ENCODE results near the gene TTLL5. TPM values are rescaled to one million over a fixed set of nuclear protein-coding genes. Genes with fewer than 3 reads are reported as not detected.

The TTLL5 gene
- total and polyA plus RNA-seq, 2 donors, result 16.1 to 46.4 TPM

GRCh38 chr14:75939200-75939599 is 278.2 kb downstream of the TTLL5 start:
- Histone ChIP-seq H3K36me3 (ENCODE audit: insufficient read depth) (no peaks in the 10 kb centered on the region), H3K4me3 (ENCODE audit: low read depth, low read length) (no peak overlapping the region), H3K4me1 (ENCODE audit: insufficient read depth) (no peaks in the 10 kb centered on the region), H3K27ac (ENCODE audit: low read depth) (no peak overlapping the region)
- DNase-seq (ENCODE audit: extremely low spot score), result no peak
- WGBS, result 69% methylated on average over 1 of the region's 1 CpG

- Histone ChIP-seq H3K36me3 (ENCODE audit: insufficient read depth) (no peaks in the 10 kb centered on the region), H3K27ac (ENCODE audit: low read depth) (no peak overlapping the region), H3K4me1 (ENCODE audit: insufficient read depth) (no peaks in the 10 kb centered on the region), H3K4me3 (ENCODE audit: low read depth, low read length) (no peak overlapping the region)
- no peak for DNase-seq (ENCODE audit: extremely low spot score)
- 81% methylated on average over 4 of the region's 4 CpGs for WGBS
These were observed 280.0 kb downstream of the TTLL5 start for GRCh38 chr14:75941030-75941429.

- no peak for DNase-seq (ENCODE audit: extremely low spot score)
- 92% methylated on average over 4 of the region's 4 CpGs for WGBS
- Histone ChIP-seq H3K4me3 (ENCODE audit: low read depth, low read length) (no peak overlapping the region), H3K4me1 (ENCODE audit: insufficient read depth) (no peaks in the 10 kb centered on the region), H3K27ac (ENCODE audit: low read depth) (no peak overlapping the region), H3K36me3 (ENCODE audit: insufficient read depth) (no peaks in the 10 kb centered on the region)
These were observed 283.7 kb downstream of the TTLL5 start for GRCh38 chr14:75944607-75945241.

- no peak for DNase-seq (ENCODE audit: extremely low spot score)
- 95% methylated on average over 5 of the region's 5 CpGs for WGBS
- H3K36me3 ChIP-seq (ENCODE audit: insufficient read depth), result no peaks in the 10 kb centered on the region
- H3K4me3 ChIP-seq (ENCODE audit: low read depth, low read length), result no peak overlapping the region
- H3K27ac ChIP-seq (ENCODE audit: low read depth), result no peak overlapping the region
- H3K4me1 ChIP-seq (ENCODE audit: insufficient read depth), result no peaks in the 10 kb centered on the region
These were observed 285.7 kb downstream of the TTLL5 start for GRCh38 chr14:75946785-75947184.

GRCh38 chr14:75952489-75952888 is 291.4 kb downstream of the TTLL5 start:
- H3K27ac ChIP-seq (ENCODE audit: low read depth), result no peak overlapping the region
- H3K36me3 ChIP-seq (ENCODE audit: insufficient read depth), result no peaks in the 10 kb centered on the region
- DNase-seq (ENCODE audit: extremely low spot score), result no peak
- H3K4me1 ChIP-seq (ENCODE audit: insufficient read depth), result no peaks in the 10 kb centered on the region
- no peak overlapping the region for H3K4me3 ChIP-seq (ENCODE audit: low read depth, low read length)
- 89% methylated on average over 3 of the region's 3 CpGs for WGBS

- H3K36me3 ChIP-seq (ENCODE audit: insufficient read depth), result peaks cover 2% of the 10 kb centered on the region
- WGBS, result 92% methylated on average over 9 of the region's 9 CpGs
These were observed 298.0 kb downstream of the TTLL5 start for GRCh38 chr14:75959031-75959430.

GRCh38 chr14:75960231-75960630 is 299.2 kb downstream of the TTLL5 start:
- Histone ChIP-seq H3K27ac (ENCODE audit: low read depth) (no peak overlapping the region), H3K36me3 (ENCODE audit: insufficient read depth) (peaks cover 2% of the 10 kb centered on the region), H3K4me1 (ENCODE audit: insufficient read depth) (no peaks in the 10 kb centered on the region), H3K4me3 (ENCODE audit: low read depth, low read length) (no peak overlapping the region)
- 79% methylated on average over 6 of the region's 6 CpGs for WGBS
- DNase-seq (ENCODE audit: extremely low spot score), result no peak

More at GRCh38 chr14:75959031-75959430, 298.0 kb downstream of the TTLL5 start:
- no peak for DNase-seq (ENCODE audit: extremely low spot score)
- Histone ChIP-seq H3K4me1 (ENCODE audit: insufficient read depth) (no peaks in the 10 kb centered on the region), H3K4me3 (ENCODE audit: low read depth, low read length) (no peak overlapping the region), H3K27ac (ENCODE audit: low read depth) (no peak overlapping the region)

- Histone ChIP-seq H3K4me3 (ENCODE audit: low read depth, low read length) (no peak overlapping the region), H3K36me3 (ENCODE audit: insufficient read depth) (peaks cover 2% of the 10 kb centered on the region), H3K4me1 (ENCODE audit: insufficient read depth) (no peaks in the 10 kb centered on the region), H3K27ac (ENCODE audit: low read depth) (no peak overlapping the region)
- 75% methylated on average over 3 of the region's 3 CpGs for WGBS
- no peak for DNase-seq (ENCODE audit: extremely low spot score)
These were observed 300.6 kb downstream of the TTLL5 start for GRCh38 chr14:75961662-75962061.

GRCh38 chr14:75967866-75968265 is 306.8 kb downstream of the TTLL5 start:
- Histone ChIP-seq H3K27ac (ENCODE audit: low read depth) (no peak overlapping the region), H3K4me1 (ENCODE audit: insufficient read depth) (no peaks in the 10 kb centered on the region), H3K4me3 (ENCODE audit: low read depth, low read length) (no peak overlapping the region), H3K36me3 (ENCODE audit: insufficient read depth) (peaks cover under 1% of the 10 kb centered on the region)
- DNase-seq (ENCODE audit: extremely low spot score), result no peak
- 97% methylated on average over 3 of the region's 3 CpGs for WGBS

GRCh38 chr14:75968456-75968855 is 307.4 kb downstream of the TTLL5 start:
- H3K4me1 ChIP-seq (ENCODE audit: insufficient read depth), result no peaks in the 10 kb centered on the region
- DNase-seq (ENCODE audit: extremely low spot score), result no peak
- WGBS, result 38% methylated on average over 4 of the region's 4 CpGs
- H3K36me3 ChIP-seq (ENCODE audit: insufficient read depth), result no peaks in the 10 kb centered on the region
- H3K27ac ChIP-seq (ENCODE audit: low read depth), result no peak overlapping the region
- no peak overlapping the region for H3K4me3 ChIP-seq (ENCODE audit: low read depth, low read length)

- no peak for DNase-seq (ENCODE audit: extremely low spot score)
- H3K36me3 ChIP-seq (ENCODE audit: insufficient read depth), result no peaks in the 10 kb centered on the region
- no peaks in the 10 kb centered on the region for H3K4me1 ChIP-seq (ENCODE audit: insufficient read depth)
- no peak overlapping the region for H3K4me3 ChIP-seq (ENCODE audit: low read depth, low read length)
- WGBS, result 68% methylated on average over 4 of the region's 4 CpGs
- no peak overlapping the region for H3K27ac ChIP-seq (ENCODE audit: low read depth)
These were observed 308.1 kb downstream of the TTLL5 start for GRCh38 chr14:75969126-75969525.

GRCh38 chr14:75969891-75970290 is 308.8 kb downstream of the TTLL5 start:
- no peak overlapping the region for H3K4me3 ChIP-seq (ENCODE audit: low read depth, low read length)
- H3K27ac ChIP-seq (ENCODE audit: low read depth), result no peak overlapping the region
- 79% methylated on average over 8 of the region's 8 CpGs for WGBS
- no peak for DNase-seq (ENCODE audit: extremely low spot score)
- H3K4me1 ChIP-seq (ENCODE audit: insufficient read depth), result no peaks in the 10 kb centered on the region
- H3K36me3 ChIP-seq (ENCODE audit: insufficient read depth), result no peaks in the 10 kb centered on the region

- Histone ChIP-seq H3K4me3 (ENCODE audit: low read depth, low read length) (no peak overlapping the region), H3K36me3 (ENCODE audit: insufficient read depth) (no peaks in the 10 kb centered on the region), H3K27ac (ENCODE audit: low read depth) (no peak overlapping the region), H3K4me1 (ENCODE audit: insufficient read depth) (no peaks in the 10 kb centered on the region)
- 90% methylated on average over 9 of the region's 9 CpGs for WGBS
- no peak for DNase-seq (ENCODE audit: extremely low spot score)
These were observed 309.9 kb downstream of the TTLL5 start for GRCh38 chr14:75970989-75971388.

- 92% methylated on average over 15 of the region's 15 CpGs for WGBS
- no peaks in the 10 kb centered on the region for H3K4me1 ChIP-seq (ENCODE audit: insufficient read depth)
- DNase-seq (ENCODE audit: extremely low spot score), result no peak
- H3K27ac ChIP-seq (ENCODE audit: low read depth), result no peak overlapping the region
- no peaks in the 10 kb centered on the region for H3K36me3 ChIP-seq (ENCODE audit: insufficient read depth)
- no peak overlapping the region for H3K4me3 ChIP-seq (ENCODE audit: low read depth, low read length)
These were observed 310.5 kb downstream of the TTLL5 start for GRCh38 chr14:75971509-75971908.

Data from urinary bladder (tissue), 4 donors.